HCT116 (cell line): ENCODE measurements around the gene GAPT. TPM values are rescaled to one million over a fixed set of nuclear protein-coding genes. Genes with fewer than 3 reads are reported as not detected.

Experiments
- ATAC-seq: fragments of 200-7000 bp; cut with Tn5 transposase; 2 replicates; pipeline ENCODE4 v1.9.1; 2020; ENCODE audit warnings: mild to moderate bottlenecking, moderate library complexity
- BruUV-seq: library from RNA; stranded (reverse); fragments of 400-500 nt; replicated peaks from 2 replicates; lab custom pipeline; 2021; lab: Mats Ljungman, UMichigan
- CTCF ChIA-PET: fragments of 300-600 bp; sonication (Branson Sonifier 250); formaldehyde crosslinking; loops from one replicate; lab custom pipeline; 2021; ENCODE audit warnings: antibody characterized with exemption; lab: Charles Lee
- POLR2A ChIA-PET: fragments of 300-600, 350-600 bp; sonication (Branson Sonifier 250); formaldehyde crosslinking; loops from one replicate; lab custom pipeline; 2021; ENCODE audit warnings: antibody characterized with exemption; lab: Charles Lee
- RAD21 ChIA-PET, 2 experiments: fragments of 300-600 bp; sonication (Branson Sonifier 250); formaldehyde crosslinking; loops; one replicate each; lab custom pipeline; 2023; ENCODE audit warnings: low total read pairs in 2 of 2; ENCODE audit not compliant: uncharacterized antibody in 2 of 2, unreplicated experiment in 2 of 2, low non-redundant PET in 1 of 2; lab: Charles Lee
- DNase-seq: peaks from one replicate; pipeline ENCODE4 v3.0.0-alpha.2; 2010; ENCODE audit warnings: low read depth, low spot score
- H2AFZ ChIP-seq: fragments of 200-600 bp; shearing (Covaris generic), sonication (generic); 2 replicates; pipeline ENCODE4 v1.6.1; 2017; ENCODE audit warnings: low read depth, mixed run types, mixed read lengths, antibody characterized with exemption, low read length; ENCODE audit not compliant: poor library complexity, severe bottlenecking
- H3K27ac ChIP-seq: 2 replicates; pipeline ENCODE4 v1.5.1; 2012; ENCODE audit warnings: low read depth, low read length
- H3K27me3 ChIP-seq: fragments of 200-600 bp; sonication (generic); 2 replicates; pipeline ENCODE4 v1.6.1; 2016; ENCODE audit warnings: mixed run types, low read length, mixed read lengths; ENCODE audit not compliant: insufficient read depth
- H3K36me3 ChIP-seq, 2 experiments: fragments of 200-500 bp in 1 of 2; fragments of 200-600 bp in 1 of 2; sonication (Bioruptor generic) in 1 of 2; sonication (generic) in 1 of 2; 2 replicates each; pipeline versions ENCODE4 v1.5.1 to v1.6.1; 2014 to 2016; ENCODE audit warnings: low read length in 2 of 2, inconsistent platforms in 1 of 2, mixed read lengths in 1 of 2, mixed run types in 1 of 2; ENCODE audit not compliant: insufficient read depth in 2 of 2, control insufficient read depth in 1 of 2
- H3K4me1 ChIP-seq, 2 experiments: fragments of 200-600 bp in 1 of 2; sonication (generic) in 1 of 2; 2 replicates each; pipeline versions ENCODE4 v1.5.1 to v1.6.1; 2012 to 2017; ENCODE audit warnings: low read length in 2 of 2, inconsistent platforms in 1 of 2, mild to moderate bottlenecking in 1 of 2, mixed read lengths in 1 of 2, mixed run types in 1 of 2, moderate library complexity in 1 of 2; ENCODE audit not compliant: insufficient read depth in 2 of 2, control insufficient read depth in 1 of 2
- H3K4me2 ChIP-seq: fragments of 200-600 bp; sonication (generic); 2 replicates; pipeline ENCODE4 v1.6.1; 2017; ENCODE audit warnings: mixed run types, low read length, mixed read lengths
- H3K4me3 ChIP-seq, 2 experiments: fragments of 200-600 bp in 1 of 2; sonication (generic) in 1 of 2; replicated peaks in 1 of 2; 2 replicates each; pipeline ENCODE4 v1.5.1; 2011 to 2016; ENCODE audit warnings: low read length in 2 of 2, control low read depth in 1 of 2, low read depth in 1 of 2, mild to moderate bottlenecking in 1 of 2, mixed read lengths in 1 of 2, mixed run types in 1 of 2
- H3K79me2 ChIP-seq: fragments of 200-600 bp; sonication (generic); 2 replicates; pipeline ENCODE4 v1.6.1; 2017; ENCODE audit warnings: mild to moderate bottlenecking, mixed run types, low read length, moderate library complexity, mixed read lengths; ENCODE audit not compliant: insufficient read depth
- H3K9ac ChIP-seq: fragments of 200-600 bp; sonication (generic); 2 replicates; pipeline ENCODE4 v1.6.1; 2016; ENCODE audit warnings: low read length, mixed read lengths
- H3K9me2 ChIP-seq: fragments of 200-600 bp; sonication (generic), shearing (Covaris generic); 2 replicates; pipeline ENCODE4 v1.6.1; 2017; ENCODE audit warnings: mixed run types, mild to moderate bottlenecking, moderate library complexity; ENCODE audit not compliant: insufficient read depth
- H3K9me3 ChIP-seq, 2 experiments: fragments of 200-500 bp in 1 of 2; fragments of 200-600 bp in 1 of 2; sonication (Bioruptor generic) in 1 of 2; sonication (generic) in 1 of 2; 2 replicates each; pipeline ENCODE4 v1.6.1; 2014 to 2017; ENCODE audit warnings: low read length in 2 of 2, mixed read lengths in 2 of 2, inconsistent platforms in 1 of 2, low read depth in 1 of 2, mild to moderate bottlenecking in 1 of 2, mixed run types in 1 of 2, moderate library complexity in 1 of 2; ENCODE audit not compliant: control insufficient read depth in 1 of 2, insufficient read depth in 1 of 2
- H4K20me1 ChIP-seq: fragments of 200-600 bp; sonication (generic), shearing (Covaris generic); 2 replicates; pipeline ENCODE4 v1.6.1; 2017; ENCODE audit warnings: mixed run types, mild to moderate bottlenecking, moderate library complexity; ENCODE audit not compliant: insufficient read depth
- FOSL1 ChIP-seq: IDR thresholded peaks from 2 replicates; pipeline ENCODE4 v1.6.1; 2012; ENCODE audit warnings: low read depth
- POLR2A ChIP-seq: IDR thresholded peaks from 2 replicates; pipeline ENCODE4 v1.7.0; 2011; ENCODE audit warnings: borderline replicate concordance; ENCODE audit not compliant: insufficient read depth, insufficient read length; ENCODE audit errors: extremely low read depth
- REST ChIP-seq: IDR thresholded peaks from 2 replicates; pipeline ENCODE4 v1.6.1; 2012; ENCODE audit warnings: low read depth
- SP1 ChIP-seq: IDR thresholded peaks from 2 replicates; pipeline ENCODE4 v1.6.1; 2012; ENCODE audit warnings: low read depth
- SRF ChIP-seq: IDR thresholded peaks from 2 replicates; pipeline ENCODE4 v1.6.1; 2012; ENCODE audit warnings: low read depth
- ZFX ChIP-seq: fragments of 450-650 bp; IDR thresholded peaks from 2 replicates; pipeline ENCODE4 v1.6.1; 2017
- ZNF274 ChIP-seq: fragments of 200-500 bp; sonication (Bioruptor generic); IDR thresholded peaks from 2 replicates; pipeline ENCODE4 v1.6.1; 2014; ENCODE audit warnings: mild to moderate bottlenecking, low read depth, low read length, inconsistent platforms
- intact Hi-C: fragments of 100-400 bp; cut with micrococcal nuclease; formaldehyde crosslinking; loops from 2 replicates; pipeline ENCODE4 v1.10.0; 2022
- total RNA-seq: library from RNA; stranded (reverse); gene quantifications from one replicate; pipeline ENCODE4 v1.2.1, GENCODE V29; 2021; ENCODE audit not compliant: unreplicated experiment
- TF ChIP-seq, protein P1 (sequence below), 3 experiments: fragments of 200-600 bp in 1 of 3; sonication (generic) in 1 of 3; IDR thresholded peaks in 2 of 3; conservative IDR thresholded peaks in 1 of 3; 2 replicates each; pipeline ENCODE4 v1.5.1; 2012 to 2017; ENCODE audit warnings: low read depth in 2 of 3, low read length in 2 of 3, antibody characterized with exemption in 1 of 3, borderline replicate concordance in 1 of 3, control low read depth in 1 of 3, mild to moderate bottlenecking in 1 of 3, mixed read lengths in 1 of 3, mixed run types in 1 of 3, moderate library complexity in 1 of 3; ENCODE audit not compliant: insufficient read depth in 1 of 3

GAPT gene
- total RNA-seq, 1 experiment from 2014 or later = not detected

GRCh38 chr5:58493141-58493540, 1.9 kb downstream of the GAPT start:
- DNase-seq (no peak), ATAC-seq (no peak)
- ChIA-PET POLR2A (no interaction called here), RAD21 (no interaction called here), CTCF (no interaction called here)
- Histone ChIP-seq H3K9me3 (no peaks in the 10 kb centered on the region), H3K4me1 (no peaks in the 10 kb centered on the region), H3K9ac (no peak overlapping the region), H3K79me2 (no peaks in the 10 kb centered on the region), H2AFZ (no peak overlapping the region), H3K4me3 (no peak overlapping the region), H4K20me1 (no peaks in the 10 kb centered on the region), H3K27me3 (peaks cover 7% of the 10 kb centered on the region; the same call in 1 of the 2 replicates), H3K36me3 (no peaks in the 10 kb centered on the region), H3K27ac (no peak overlapping the region), H3K9me2 (no peaks in the 10 kb centered on the region), H3K4me2 (no peak overlapping the region)
- intact Hi-C loops = loop anchor here (10.0 kb wide), 1 partner anchor 222 kb away; no protein-coding TSS in a partner anchor
- no TSS peak for BruUV-seq
- TF ChIP-seq ZNF274 (no peak), ZFX (no peak), REST (no peak), SP1 (no peak), SRF (no peak), FOSL1 (no peak), POLR2A (no peak)
- TF ChIP-seq, protein P1, sequence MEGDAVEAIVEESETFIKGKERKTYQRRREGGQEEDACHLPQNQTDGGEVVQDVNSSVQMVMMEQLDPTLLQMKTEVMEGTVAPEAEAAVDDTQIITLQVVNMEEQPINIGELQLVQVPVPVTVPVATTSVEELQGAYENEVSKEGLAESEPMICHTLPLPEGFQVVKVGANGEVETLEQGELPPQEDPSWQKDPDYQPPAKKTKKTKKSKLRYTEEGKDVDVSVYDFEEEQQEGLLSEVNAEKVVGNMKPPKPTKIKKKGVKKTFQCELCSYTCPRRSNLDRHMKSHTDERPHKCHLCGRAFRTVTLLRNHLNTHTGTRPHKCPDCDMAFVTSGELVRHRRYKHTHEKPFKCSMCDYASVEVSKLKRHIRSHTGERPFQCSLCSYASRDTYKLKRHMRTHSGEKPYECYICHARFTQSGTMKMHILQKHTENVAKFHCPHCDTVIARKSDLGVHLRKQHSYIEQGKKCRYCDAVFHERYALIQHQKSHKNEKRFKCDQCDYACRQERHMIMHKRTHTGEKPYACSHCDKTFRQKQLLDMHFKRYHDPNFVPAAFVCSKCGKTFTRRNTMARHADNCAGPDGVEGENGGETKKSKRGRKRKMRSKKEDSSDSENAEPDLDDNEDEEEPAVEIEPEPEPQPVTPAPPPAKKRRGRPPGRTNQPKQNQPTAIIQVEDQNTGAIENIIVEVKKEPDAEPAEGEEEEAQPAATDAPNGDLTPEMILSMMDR (IDR thresholded peaks at IDR 0.05 in 2 of 3, conservative IDR thresholded peaks at IDR 0.05 in 1 of 3; ENCODE audit: borderline replicate concordance in 1 of 3, insufficient read depth in 1 of 3, low read depth in 2 of 3, low read length in 2 of 3) = no peak
